Ishikawa (cell line): ENCODE results near the gene FXR1.

Experiments
- CEBPB ChIP-seq: IDR thresholded peaks from 2 replicates; pipeline ENCODE4 v1.6.1; 2012
- EGR1 ChIP-seq: IDR thresholded peaks from 2 replicates; pipeline ENCODE4 v1.6.1; 2012
- EP300 ChIP-seq: IDR thresholded peaks from 2 replicates; pipeline ENCODE4 v1.6.1; 2012; ENCODE audit warnings: borderline replicate concordance
- FOXM1 ChIP-seq: IDR thresholded peaks from 2 replicates; pipeline ENCODE4 v1.6.1; 2012; ENCODE audit warnings: low read depth, borderline replicate concordance
- MAX ChIP-seq: IDR thresholded peaks from 2 replicates; pipeline ENCODE4 v1.6.1; 2012
- NFIC ChIP-seq: IDR thresholded peaks from 2 replicates; pipeline ENCODE4 v1.6.1; 2012
- RAD21 ChIP-seq: IDR thresholded peaks from 2 replicates; pipeline ENCODE4 v1.6.1; 2012; ENCODE audit warnings: low read depth
- REST ChIP-seq: IDR thresholded peaks from 2 replicates; pipeline ENCODE4 v1.6.1; 2012; ENCODE audit warnings: low read depth, mild to moderate bottlenecking
- TAF1 ChIP-seq: IDR thresholded peaks from 2 replicates; pipeline ENCODE4 v1.6.1; 2012; ENCODE audit warnings: low read depth, mild to moderate bottlenecking
- TCF12 ChIP-seq: IDR thresholded peaks from 2 replicates; pipeline ENCODE4 v1.6.1; 2012; ENCODE audit warnings: low read depth
- USF1 ChIP-seq: IDR thresholded peaks from 2 replicates; pipeline ENCODE4 v1.6.1; 2012
- YY1 ChIP-seq: IDR thresholded peaks from 2 replicates; pipeline ENCODE4 v1.6.1; 2012; ENCODE audit warnings: low read depth

- TF ChIP-seq REST (no peak), USF1 (no peak), TAF1 (no peak), EP300 (no peak), MAX (no peak), CEBPB (no peak), EGR1 (no peak), TCF12 (no peak), FOXM1 (no peak), RAD21 (no peak), YY1 (no peak), NFIC (no peak)
These were observed 78.0 kb downstream of the FXR1 start for GRCh38 chr3:180990505-180990904.
